Heart right ventricle (tissue), 16 donors: ENCODE measurements around the gene TMEM151B. TPM values are rescaled to one million over a fixed set of nuclear protein-coding genes. Genes with fewer than 3 reads are reported as not detected.

Experiments
- ATAC-seq, 8 donors: fragments of 200-7000 bp; cut with Tn5 transposase; one replicate each; pipeline ENCODE4 v1.9.1; 2020; ENCODE audit warnings: mild to moderate bottlenecking in 8 of 8, moderate library complexity in 8 of 8, moderate number of reproducible peaks in 1 of 8
- DNase-seq, 2 donors: peaks; one replicate each; pipeline ENCODE4 v3.0.0-alpha.2; 2020
- H3K27ac ChIP-seq, 10 donors: fragments of 200-600 bp; sonication (generic) in 2 of 10; one replicate each; pipeline versions ENCODE4 v1.5.0 to v1.8.0; 2020 to 2022; ENCODE audit warnings: mild to moderate bottlenecking in 3 of 10
- H3K27me3 ChIP-seq, 7 donors: fragments of 200-600 bp; one replicate each; pipeline ENCODE4 v1.8.0; 2021 to 2022; ENCODE audit warnings: mild to moderate bottlenecking in 2 of 7
- H3K36me3 ChIP-seq, 9 donors: fragments of 200-600 bp; sonication (generic) in 1 of 9; one replicate each; pipeline versions ENCODE4 v1.5.0 to v1.8.0; 2020 to 2022; ENCODE audit warnings: mild to moderate bottlenecking in 2 of 9
- H3K4me1 ChIP-seq, 9 donors: fragments of 200-600 bp; sonication (generic) in 1 of 9; one replicate each; pipeline versions ENCODE4 v1.5.0 to v1.8.0; 2020 to 2022; ENCODE audit warnings: mild to moderate bottlenecking in 4 of 9
- H3K4me3 ChIP-seq, 10 donors: fragments of 200-600 bp; sonication (generic) in 2 of 10; one replicate each; pipeline versions ENCODE4 v1.5.0 to v1.8.0; 2020 to 2022; ENCODE audit warnings: mild to moderate bottlenecking in 7 of 10, moderate library complexity in 2 of 10
- H3K9me3 ChIP-seq, 11 donors: fragments of 200-600 bp in 10 of 11; sonication (generic) in 2 of 11; one replicate each; pipeline versions ENCODE4 v1.5.0 to v1.8.0; 2013 to 2022; ENCODE audit warnings: mild to moderate bottlenecking in 2 of 11, control low read depth in 1 of 11, moderate library complexity in 1 of 11
- WGBS, 2 donors: extraction: QIAGEN DNeasy Blood & Tissue Kit; methylation state at CpG; one replicate each; pipeline ENCODE4 v1.1.7; 2013; ENCODE audit warnings: inconsistent platforms in 1 of 2; 5-methylcytosine and 5-hydroxymethylcytosine counted together
- intact Hi-C, 10 donors: fragments of 100-400 bp; cut with DNase I; formaldehyde crosslinking; loops; one replicate each; pipeline versions ENCODE4 v1.11.1 to v1.14.2; 2022
- polyA plus RNA-seq, 2 donors: library from polyadenylated mRNA; stranded (reverse); fragments of 200-250 nt; gene quantifications; one replicate each; pipeline ENCODE4 v1.2.3, GENCODE V29; 2013
- total RNA-seq, 10 donors: library from RNA; stranded (reverse); fragmentation: NEBNext Ultra II Directional in 3 of 10; extraction: Animal tissue kit (Norgen Biotek cat#: 25700) in 3 of 10; gene quantifications; one replicate each; pipeline versions ENCODE4 v1.2.1 to v1.2.4, GENCODE V29; 2021 to 2023
- TF ChIP-seq, protein P1 (sequence below), 9 donors: fragments of 200-600 bp; sonication (generic) in 2 of 9; IDR thresholded peaks; one replicate each; pipeline versions ENCODE4 v1.5.0 to v1.8.0; 2021 to 2022; ENCODE audit warnings: antibody characterized with exemption in 9 of 9, mild to moderate bottlenecking in 5 of 9, moderate library complexity in 1 of 9
- donor health status: Arrhythmogenic right ventricular cardiomyopathy.
- donor health status: ischemic (EF 13 %, LVEDD 7.1; RV severe dilation, severe dysfunction).
- donor health status: healthy with polysubstance abuse.
- donor health status: DM: no; HTN: yes; CAD: no.
- donor health status: DM: no; HTN: no; CAD: no.
- donor health status: ischemic (EF 25% LVEDD 6.9; RV normal size, moderate dysfunction).
- donor health status: ischemic (EF 25% LVEDD 5.7; RV mildly dilated, moderate dysfunction).
- donor health status: healthy.
- donor health status: DM: yes; HTN: yes; CAD: no.
- donor health status: Ischemic cardiomyopathy.
- donor health status: ischemic (EF 35%, LVEDD 5.7; RV mildly dilated, moderate dysfunction).
- donor health status: nonischemic (EF 11% LVEDD 7.7; RV severe dilation, severe dysfunction).
- donor health status: DM: yes; HTN: yes; CAD: no.
- donor health status: PGD.
- donor health status: ischemic (EF 29% LVEDD 5.4; RV normal size, mild dysfunction).
- donor health status: nonischemic (EF 23%, LVEDD 6.1; RV moderate dilation, normal function).

The TMEM151B gene
- total and polyA plus RNA-seq, 12 donors = 0.09 to 2.2 (median 0.43) TPM; not detected in 4

DNA sequence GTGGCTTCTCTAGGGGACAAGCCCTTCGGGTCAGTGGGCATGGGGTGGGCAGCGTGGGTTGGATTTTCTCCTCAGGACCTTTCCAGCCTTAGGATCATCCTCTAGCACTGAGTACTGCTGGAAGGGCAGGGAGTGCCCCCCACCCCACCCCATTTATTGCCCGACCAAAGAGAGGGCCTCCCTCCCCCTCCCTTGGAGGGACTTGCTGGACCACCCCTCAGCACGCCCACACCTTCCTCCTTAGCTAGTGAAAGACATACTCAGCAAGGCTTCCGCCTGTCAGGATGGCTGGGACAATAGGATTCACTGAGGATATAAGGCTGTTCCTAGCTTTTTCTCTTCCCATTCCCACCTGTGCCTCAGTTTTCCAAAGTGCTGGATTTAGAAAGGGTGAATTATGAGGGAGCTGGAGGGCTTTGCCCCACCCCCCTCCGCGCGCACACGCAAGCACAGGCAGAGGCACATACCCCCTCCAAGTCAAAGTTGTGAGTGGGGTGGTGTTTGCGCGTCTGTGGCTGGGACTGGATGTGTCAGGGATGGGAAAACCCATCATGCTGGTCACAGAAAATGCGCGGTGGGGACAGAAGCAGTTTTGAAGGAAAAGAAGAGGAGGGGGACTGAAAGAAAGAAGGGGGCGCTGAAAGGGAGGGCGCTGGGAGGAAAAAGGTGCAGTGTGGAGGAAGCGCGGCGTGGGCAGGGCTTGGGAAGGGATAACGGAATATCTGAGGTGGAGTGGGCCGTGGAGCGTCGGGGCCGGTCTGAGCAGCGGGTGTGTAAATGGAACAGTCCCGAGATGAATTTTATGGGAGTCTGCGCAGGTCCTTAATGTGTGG lies 47.5 kb upstream of the TMEM151B start:
- Histone ChIP-seq H3K27me3 (no peaks in the 10 kb centered on the region), H3K4me3 (peak overlapping the region in 9 of 10 donors; percentile 67 to 87 (median 75)), H3K36me3 (no peaks in the 10 kb centered on the region), H3K9me3 (no peaks in the 10 kb centered on the region), H3K27ac (peak overlapping the region; percentile 82 to 98 (median 94)), H3K4me1 (peaks cover 45 to 97% (median 92%) of the 10 kb centered on the region in 9 donors)
- intact Hi-C loops = loop anchor here in 1 of 10 donors (10.0 kb wide), 1 partner anchor 448 kb away; the partner anchor contains the start of gene VEGFA
- 14 to 17% methylated on average over 26 of the region's 26 CpGs for WGBS, 2 donors
- DNase-seq = peak in 1 of 2 donors; percentile 23
- no peak for ATAC-seq
- TF ChIP-seq, protein P1, sequence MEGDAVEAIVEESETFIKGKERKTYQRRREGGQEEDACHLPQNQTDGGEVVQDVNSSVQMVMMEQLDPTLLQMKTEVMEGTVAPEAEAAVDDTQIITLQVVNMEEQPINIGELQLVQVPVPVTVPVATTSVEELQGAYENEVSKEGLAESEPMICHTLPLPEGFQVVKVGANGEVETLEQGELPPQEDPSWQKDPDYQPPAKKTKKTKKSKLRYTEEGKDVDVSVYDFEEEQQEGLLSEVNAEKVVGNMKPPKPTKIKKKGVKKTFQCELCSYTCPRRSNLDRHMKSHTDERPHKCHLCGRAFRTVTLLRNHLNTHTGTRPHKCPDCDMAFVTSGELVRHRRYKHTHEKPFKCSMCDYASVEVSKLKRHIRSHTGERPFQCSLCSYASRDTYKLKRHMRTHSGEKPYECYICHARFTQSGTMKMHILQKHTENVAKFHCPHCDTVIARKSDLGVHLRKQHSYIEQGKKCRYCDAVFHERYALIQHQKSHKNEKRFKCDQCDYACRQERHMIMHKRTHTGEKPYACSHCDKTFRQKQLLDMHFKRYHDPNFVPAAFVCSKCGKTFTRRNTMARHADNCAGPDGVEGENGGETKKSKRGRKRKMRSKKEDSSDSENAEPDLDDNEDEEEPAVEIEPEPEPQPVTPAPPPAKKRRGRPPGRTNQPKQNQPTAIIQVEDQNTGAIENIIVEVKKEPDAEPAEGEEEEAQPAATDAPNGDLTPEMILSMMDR (IDR thresholded peaks at IDR 0.05) = no peak

DNA sequence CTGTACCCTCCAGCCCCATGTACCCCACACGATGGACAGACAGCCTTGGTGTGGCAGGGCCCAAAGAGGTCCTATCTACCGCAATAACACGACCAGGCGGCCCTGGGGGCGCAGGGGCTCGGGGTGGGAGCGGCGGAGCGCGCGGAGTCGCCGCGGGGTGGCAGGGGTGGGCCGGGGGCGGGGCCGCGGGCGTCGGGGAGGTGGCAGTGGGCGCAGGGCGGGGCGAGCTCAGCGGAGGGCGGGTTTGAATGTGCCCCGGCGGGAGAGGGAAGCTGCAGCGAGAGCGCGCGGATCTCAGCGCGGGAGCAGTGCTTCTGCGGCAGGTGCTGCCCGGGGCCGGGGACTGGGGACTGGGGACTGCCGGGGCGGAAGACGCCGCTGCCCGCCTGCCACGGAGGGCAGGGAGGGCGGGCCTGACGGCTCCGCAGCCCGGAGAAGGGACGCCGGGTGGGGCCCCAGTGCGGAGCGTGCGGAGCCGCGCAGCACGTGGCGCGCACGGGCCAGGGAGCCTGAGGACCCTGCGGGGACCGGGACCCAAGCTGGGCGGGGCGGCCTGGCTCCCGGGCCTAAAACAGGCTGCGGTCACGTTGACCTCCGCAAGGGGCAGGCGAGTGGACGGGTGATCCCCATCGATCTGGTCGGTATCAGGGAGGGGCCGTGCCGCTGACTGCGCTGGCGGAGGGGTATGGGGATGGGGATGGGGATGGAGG lies 46.8 kb upstream of the TMEM151B start, which contains the start of gene SLC29A1:
Gene SLC29A1 (plus strand): TSS at position 277 of the 710 bp plus-strand sequence. CDS start 3,719 bp downstream, outside the sequence.
- H3K36me3 ChIP-seq = no peaks in the 10 kb centered on the region
- DNase-seq (peak; percentile 77 to 85), ATAC-seq (peak; percentile 5 to 47 (median 20))
- TF ChIP-seq, protein P1 (IDR thresholded peaks at IDR 0.05) = peak in 5 of 9 donors; percentile 6 to 43 (median 28)
- H3K4me3 ChIP-seq = peak within 1 kb of the TSS; percentile 64 to 87 (median 74)
- peak within 1 kb of the TSS; percentile 82 to 98 (median 94) for H3K27ac ChIP-seq
- H3K4me1 ChIP-seq = peaks cover 46 to 97% (median 92%) of the 10 kb centered on the region in 9 donors
- H3K9me3 ChIP-seq = no peaks in the 10 kb centered on the region
- 1% methylated on average over 70 to 72 of the region's 73 CpGs for WGBS, 2 donors
- intact Hi-C loops = loop anchor here in 1 of 10 donors (10.0 kb wide), 1 partner anchor 449 kb away; the partner anchor contains the start of gene VEGFA
- H3K27me3 ChIP-seq = no peaks in the 10 kb centered on the region

DNA sequence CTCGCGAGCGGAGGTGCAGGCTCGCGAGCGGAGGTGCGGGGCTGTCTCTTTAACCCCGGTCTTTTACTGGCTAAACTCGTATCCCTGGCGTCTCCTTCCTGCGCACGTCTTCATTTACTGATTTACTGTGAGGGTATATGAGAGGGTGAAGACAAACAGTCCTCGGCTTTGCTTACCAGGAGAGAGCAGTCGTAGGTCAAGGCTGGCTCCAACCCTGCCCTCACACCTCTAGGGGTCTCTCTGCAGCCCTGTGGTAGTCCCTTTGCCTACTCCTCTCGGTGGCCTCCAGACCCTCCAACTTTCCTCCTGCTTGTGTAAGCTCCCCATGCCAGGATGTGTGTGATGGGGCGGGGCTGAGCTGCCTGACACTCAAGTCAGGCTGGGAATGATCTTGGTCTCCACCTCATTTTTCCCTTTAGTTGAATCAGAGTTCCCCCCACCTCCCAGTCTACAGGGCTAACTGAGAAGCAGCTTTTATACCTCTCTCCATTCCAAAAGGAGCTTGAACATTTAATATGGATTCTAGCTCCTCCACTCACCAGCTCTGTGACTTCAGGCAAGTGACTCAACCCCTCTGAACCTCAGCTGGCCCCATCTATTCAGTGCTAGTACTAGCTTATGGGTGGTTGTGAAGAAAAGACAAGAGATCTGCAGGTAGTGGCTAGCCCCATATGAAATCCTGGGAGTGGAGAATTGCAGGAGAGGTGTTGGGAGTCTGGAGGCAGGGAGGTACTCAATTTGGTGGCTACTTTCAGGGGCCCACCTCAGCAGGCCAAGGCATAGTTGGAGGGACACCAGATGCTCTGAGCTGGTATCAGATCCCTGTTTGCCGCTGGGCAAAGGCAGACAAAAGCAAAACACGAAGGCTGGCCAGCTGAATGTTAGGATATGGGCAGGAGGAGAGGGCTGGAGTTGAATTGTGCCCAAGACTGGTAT lies 46.0 kb upstream of the TMEM151B start:
- peaks cover 0 to 7% (median 0%) of the 10 kb centered on the region in 9 donors for H3K36me3 ChIP-seq
- no peaks in the 10 kb centered on the region for H3K9me3 ChIP-seq
- H3K4me1 ChIP-seq = peaks cover 46 to 97% (median 92%) of the 10 kb centered on the region in 9 donors
- 8% methylated on average over 13 to 18 of the region's 18 CpGs for WGBS, 2 donors
- peak overlapping the region in 9 of 10 donors; percentile 88 to 98 (median 93) for H3K27ac ChIP-seq
- DNase-seq (no peak), ATAC-seq (no peak)
- H3K27me3 ChIP-seq = no peaks in the 10 kb centered on the region
- TF ChIP-seq, protein P1 (IDR thresholded peaks at IDR 0.05) = no peak
- intact Hi-C loops = loop anchor here in 1 of 10 donors (10.0 kb wide), 1 partner anchor 449 kb away; the partner anchor contains the start of gene VEGFA
- peak overlapping the region; percentile 64 to 87 (median 74) for H3K4me3 ChIP-seq
